Measurements from ENCODE around the gene PLPP1.

PLPP1 gene

GRCh38 chr5:55429221-55429612, 105.5 kb downstream of the PLPP1 start:
- Histone ChIP-seq H3K27me3 (ENCODE audit: insufficient read depth, poor library complexity, severe bottlenecking) (no peaks in the 10 kb centered on the region), H3K4me3 (replicated peaks; ENCODE audit: insufficient read depth, low read length) (no peak overlapping the region), H3K27ac (replicated peaks) (no peak overlapping the region)
- no peak for DNase-seq (ENCODE audit: low read depth in 1 of 2, low spot score in 1 of 2)
- no peak for TF ChIP-seq GABPA (IDR thresholded peaks at IDR 0.05; ENCODE audit: low read depth)
- no peak for TF ChIP-seq CTCF (IDR thresholded peaks at IDR 0.05; ENCODE audit: insufficient read depth, low read length)
- TF ChIP-seq POLR2AphosphoS5 (IDR thresholded peaks at IDR 0.05; ENCODE audit: low read depth): no peak
- TF ChIP-seq, protein P1, sequence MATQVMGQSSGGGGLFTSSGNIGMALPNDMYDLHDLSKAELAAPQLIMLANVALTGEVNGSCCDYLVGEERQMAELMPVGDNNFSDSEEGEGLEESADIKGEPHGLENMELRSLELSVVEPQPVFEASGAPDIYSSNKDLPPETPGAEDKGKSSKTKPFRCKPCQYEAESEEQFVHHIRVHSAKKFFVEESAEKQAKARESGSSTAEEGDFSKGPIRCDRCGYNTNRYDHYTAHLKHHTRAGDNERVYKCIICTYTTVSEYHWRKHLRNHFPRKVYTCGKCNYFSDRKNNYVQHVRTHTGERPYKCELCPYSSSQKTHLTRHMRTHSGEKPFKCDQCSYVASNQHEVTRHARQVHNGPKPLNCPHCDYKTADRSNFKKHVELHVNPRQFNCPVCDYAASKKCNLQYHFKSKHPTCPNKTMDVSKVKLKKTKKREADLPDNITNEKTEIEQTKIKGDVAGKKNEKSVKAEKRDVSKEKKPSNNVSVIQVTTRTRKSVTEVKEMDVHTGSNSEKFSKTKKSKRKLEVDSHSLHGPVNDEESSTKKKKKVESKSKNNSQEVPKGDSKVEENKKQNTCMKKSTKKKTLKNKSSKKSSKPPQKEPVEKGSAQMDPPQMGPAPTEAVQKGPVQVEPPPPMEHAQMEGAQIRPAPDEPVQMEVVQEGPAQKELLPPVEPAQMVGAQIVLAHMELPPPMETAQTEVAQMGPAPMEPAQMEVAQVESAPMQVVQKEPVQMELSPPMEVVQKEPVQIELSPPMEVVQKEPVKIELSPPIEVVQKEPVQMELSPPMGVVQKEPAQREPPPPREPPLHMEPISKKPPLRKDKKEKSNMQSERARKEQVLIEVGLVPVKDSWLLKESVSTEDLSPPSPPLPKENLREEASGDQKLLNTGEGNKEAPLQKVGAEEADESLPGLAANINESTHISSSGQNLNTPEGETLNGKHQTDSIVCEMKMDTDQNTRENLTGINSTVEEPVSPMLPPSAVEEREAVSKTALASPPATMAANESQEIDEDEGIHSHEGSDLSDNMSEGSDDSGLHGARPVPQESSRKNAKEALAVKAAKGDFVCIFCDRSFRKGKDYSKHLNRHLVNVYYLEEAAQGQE (IDR thresholded peaks at IDR 0.05; ENCODE audit: insufficient replicate concordance, low read depth): no peak
- no peak for TF ChIP-seq SPI1 (IDR thresholded peaks at IDR 0.05; ENCODE audit: borderline replicate concordance, low read depth)

DNA sequence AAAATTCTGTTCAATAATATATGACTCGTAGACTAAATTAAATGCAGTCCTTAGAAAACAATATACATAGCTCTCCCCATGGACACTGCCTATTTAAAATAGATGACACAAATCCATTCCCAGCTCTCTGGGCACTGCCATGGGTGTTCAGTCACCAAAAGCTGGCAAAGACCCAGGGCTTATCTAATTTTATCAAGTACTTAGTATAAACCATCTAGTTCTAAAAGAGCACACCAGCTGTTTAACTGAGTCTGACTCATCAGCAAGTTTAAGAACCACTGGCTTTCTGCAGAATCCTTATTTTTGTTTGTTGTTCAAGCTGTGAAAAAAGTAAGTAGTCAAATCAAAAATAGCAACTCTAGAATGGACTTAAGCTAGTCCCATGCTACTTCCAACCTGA, 107.6 kb downstream of the PLPP1 start:
- Histone ChIP-seq H3K27me3 (ENCODE audit: insufficient read depth, poor library complexity, severe bottlenecking) (no peaks in the 10 kb centered on the region), H3K27ac (replicated peaks) (no peak overlapping the region), H3K4me3 (replicated peaks; ENCODE audit: insufficient read depth, low read length) (no peak overlapping the region)
- TF ChIP-seq GABPA (IDR thresholded peaks at IDR 0.05; ENCODE audit: low read depth) (no peak), SPI1 (IDR thresholded peaks at IDR 0.05; ENCODE audit: borderline replicate concordance, low read depth) (no peak), POLR2AphosphoS5 (IDR thresholded peaks at IDR 0.05; ENCODE audit: low read depth) (no peak), CTCF (IDR thresholded peaks at IDR 0.05; ENCODE audit: insufficient read depth, low read length) (no peak)
- TF ChIP-seq, protein P1 (IDR thresholded peaks at IDR 0.05; ENCODE audit: insufficient replicate concordance, low read depth): no peak
- DNase-seq (ENCODE audit: low read depth in 1 of 2, low spot score in 1 of 2): no peak

GRCh38 chr5:55426455-55426854, 108.3 kb downstream of the PLPP1 start:
- DNase-seq (ENCODE audit: low read depth in 1 of 2, low spot score in 1 of 2): no peak
- no peaks in the 10 kb centered on the region for H3K27me3 ChIP-seq (ENCODE audit: insufficient read depth, poor library complexity, severe bottlenecking)
- TF ChIP-seq SPI1 (IDR thresholded peaks at IDR 0.05; ENCODE audit: borderline replicate concordance, low read depth): no peak
- TF ChIP-seq, protein P1 (IDR thresholded peaks at IDR 0.05; ENCODE audit: insufficient replicate concordance, low read depth): no peak
- no peak for TF ChIP-seq GABPA (IDR thresholded peaks at IDR 0.05; ENCODE audit: low read depth)
- TF ChIP-seq POLR2AphosphoS5 (IDR thresholded peaks at IDR 0.05; ENCODE audit: low read depth): no peak
- TF ChIP-seq CTCF (IDR thresholded peaks at IDR 0.05; ENCODE audit: insufficient read depth, low read length): no peak
- H3K4me3 ChIP-seq (replicated peaks; ENCODE audit: insufficient read depth, low read length): no peak overlapping the region
- H3K27ac ChIP-seq (replicated peaks): no peak overlapping the region
